Measurements from ENCODE around the gene SMAD3.

SMAD3 gene

GRCh38 chr15:67092752-67093503, 27.5 kb downstream of the SMAD3 start:
- DNase-seq (ENCODE audit: low read depth) = no peak
- TF ChIP-seq CTCF (IDR thresholded peaks at IDR 0.05; ENCODE audit: insufficient read depth, low read depth, low read length, missing control alignments) = no peak
- no peak overlapping the region for H3K4me3 ChIP-seq (ENCODE audit: low read depth, low read length)

DNA sequence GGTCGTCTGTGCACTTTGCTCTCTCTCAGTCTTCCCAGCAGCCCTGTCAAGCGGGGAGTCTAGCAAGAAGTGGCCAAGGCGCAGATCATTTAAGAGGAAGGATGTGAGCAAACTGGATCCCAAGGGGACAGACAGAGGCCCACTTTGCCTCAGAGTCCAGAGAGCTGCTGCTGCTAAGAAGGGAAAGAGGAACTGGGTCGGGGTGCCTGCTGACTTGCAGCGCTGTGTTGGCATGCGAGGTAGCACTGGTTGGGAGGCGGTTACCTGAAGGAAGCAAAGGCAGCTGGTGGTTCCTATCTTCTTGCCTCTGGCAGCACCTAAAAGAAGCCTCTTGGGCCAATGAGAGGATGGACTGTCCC, 28.1 kb downstream of the SMAD3 start:
- peak; percentile 80 for DNase-seq (ENCODE audit: low read depth)
- no peak overlapping the region for H3K4me3 ChIP-seq (ENCODE audit: low read depth, low read length)
- no peak for TF ChIP-seq CTCF (IDR thresholded peaks at IDR 0.05; ENCODE audit: insufficient read depth, low read depth, low read length, missing control alignments)

DNA sequence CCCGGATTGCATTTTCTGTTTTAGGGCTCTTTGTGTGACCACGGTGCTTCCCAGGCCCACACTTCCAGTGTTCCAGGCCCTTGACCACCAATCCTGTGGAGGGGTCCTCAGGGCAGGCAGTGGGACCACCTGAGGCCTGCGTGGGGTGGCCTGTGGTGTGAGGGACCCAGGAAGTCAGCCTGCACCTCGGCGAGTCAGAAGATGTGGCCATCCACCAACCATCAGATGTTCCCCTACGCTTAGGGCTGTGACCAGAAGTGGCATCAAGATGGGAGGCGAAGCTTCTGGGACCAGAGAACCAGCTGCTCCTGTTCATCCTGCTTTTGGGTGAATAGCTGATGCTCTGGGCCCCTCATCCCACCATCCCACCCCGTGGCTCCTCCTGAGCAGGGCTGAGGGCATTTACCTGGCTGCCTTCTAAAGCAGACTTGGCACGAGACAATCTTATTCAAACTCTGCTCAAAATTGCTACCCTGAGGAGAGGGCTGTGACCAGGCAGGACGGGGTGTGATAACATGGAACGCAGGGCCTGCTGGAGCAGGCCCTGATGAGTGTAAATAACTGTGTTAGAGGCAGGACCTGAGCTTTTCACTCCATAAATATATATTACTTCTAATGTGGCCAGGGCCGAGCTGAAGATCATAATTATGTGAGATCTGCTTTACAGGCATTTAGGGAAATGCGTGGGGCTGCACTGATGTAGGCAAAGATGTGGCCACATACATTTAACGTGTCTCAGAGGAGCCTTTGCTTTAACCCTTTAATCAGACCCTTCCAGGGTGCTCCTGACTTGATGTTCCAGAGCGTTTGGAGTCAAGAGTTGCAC, 28.8 kb downstream of the SMAD3 start:
- no peak for DNase-seq (ENCODE audit: low read depth)
- no peak overlapping the region for H3K4me3 ChIP-seq (ENCODE audit: low read depth, low read length)

DNA sequence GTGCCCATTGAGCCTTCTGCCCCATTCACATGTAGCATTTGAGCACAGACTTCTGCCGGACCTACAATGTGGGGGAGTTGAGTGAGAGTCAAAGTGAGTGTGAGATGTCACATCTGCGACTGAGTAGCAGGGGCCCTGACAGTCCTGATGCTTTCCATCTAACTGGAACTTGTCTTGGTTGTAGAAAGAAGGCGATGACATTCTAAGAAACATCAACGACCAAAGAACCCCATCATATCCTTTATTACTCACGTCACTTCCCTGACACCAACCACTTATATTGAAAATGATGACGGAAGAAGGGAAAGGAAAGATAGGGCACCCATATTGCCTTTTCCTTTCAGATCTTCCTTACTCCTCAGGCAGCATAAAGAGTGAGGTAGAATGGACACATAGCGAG, 30.5 kb downstream of the SMAD3 start:
- TF ChIP-seq CTCF (IDR thresholded peaks at IDR 0.05; ENCODE audit: insufficient read depth, low read depth, low read length, missing control alignments) = no peak
- DNase-seq (ENCODE audit: low read depth) = no peak
- no peak overlapping the region for H3K4me3 ChIP-seq (ENCODE audit: low read depth, low read length)

More for the DNA sequence above, 28.8 kb downstream of the SMAD3 start:
- no peak for TF ChIP-seq CTCF (IDR thresholded peaks at IDR 0.05; ENCODE audit: insufficient read depth, low read depth, low read length, missing control alignments)

DNA sequence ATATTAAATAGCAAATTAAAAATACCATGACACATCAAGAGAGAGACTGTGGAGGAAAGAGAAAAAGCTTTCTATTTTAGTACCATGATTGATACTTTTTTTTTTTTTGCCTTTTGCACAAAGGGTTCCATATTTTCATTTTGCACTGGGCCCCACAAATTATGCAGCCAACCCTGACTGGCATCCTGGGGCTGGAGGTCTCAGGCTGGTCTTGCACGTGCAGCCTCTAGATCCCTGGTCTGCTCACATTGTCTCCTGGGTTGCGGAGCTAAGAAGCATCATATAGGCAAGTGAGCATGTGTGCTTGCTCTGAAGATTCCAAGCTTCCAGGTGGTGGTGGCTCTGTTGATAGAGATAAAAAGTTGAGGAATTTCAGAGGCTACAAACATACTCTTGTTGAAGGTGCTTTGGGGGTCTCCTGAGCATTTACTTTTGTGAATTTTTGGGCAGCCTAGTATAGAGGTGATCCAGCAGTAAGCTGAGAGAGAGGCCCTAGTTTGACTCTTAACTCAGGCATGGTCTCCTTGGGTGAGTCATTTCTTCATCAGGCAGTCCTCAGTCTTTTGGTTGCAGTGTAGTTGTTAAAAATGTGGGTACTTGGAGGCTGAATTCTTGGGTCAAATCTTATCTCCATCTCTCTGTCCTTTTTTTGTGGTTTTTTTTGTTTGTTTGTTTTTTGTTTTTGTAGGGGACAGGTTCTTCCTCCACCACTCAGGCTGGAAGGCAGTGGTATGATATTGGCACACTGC, 31.3 kb downstream of the SMAD3 start:
- TF ChIP-seq CTCF (IDR thresholded peaks at IDR 0.05; ENCODE audit: insufficient read depth, low read depth, low read length, missing control alignments) = no peak
- no peak overlapping the region for H3K4me3 ChIP-seq (ENCODE audit: low read depth, low read length)
- DNase-seq (ENCODE audit: low read depth) = peak; percentile 45

- H3K4me3 ChIP-seq (ENCODE audit: low read depth, low read length) = no peak overlapping the region
- TF ChIP-seq CTCF (IDR thresholded peaks at IDR 0.05; ENCODE audit: insufficient read depth, low read depth, low read length, missing control alignments) = no peak
- no peak for DNase-seq (ENCODE audit: low read depth)
Measured at GRCh38 chr15:67097424-67097823, 32.0 kb downstream of the SMAD3 start.

All from GM12865 (cell line).